ENCODE measurements around the gene TAF13.

Gene TAF13

DNA sequence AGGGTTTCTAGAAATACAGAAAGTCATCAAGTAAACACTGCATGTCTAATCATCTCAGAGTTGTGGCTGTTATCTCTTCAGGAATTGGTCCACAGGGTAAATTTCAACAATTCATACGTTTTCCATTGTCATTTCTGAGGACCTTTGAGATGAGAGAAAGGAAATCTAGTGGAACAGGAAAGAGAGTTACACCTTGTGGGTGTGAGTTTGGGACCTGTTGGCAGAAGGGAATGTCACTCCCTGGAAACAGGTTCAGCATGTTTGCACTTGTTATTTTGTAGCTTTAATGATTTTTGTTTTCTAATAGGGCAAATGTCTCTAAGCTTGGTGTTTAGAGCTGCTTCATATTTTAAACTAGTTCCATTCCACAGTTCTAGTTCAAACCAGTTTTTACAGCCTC lies 20.3 kb upstream of the TAF13 start:
- TF ChIP-seq POLR2AphosphoS5 (IDR thresholded peaks at IDR 0.05; ENCODE audit: borderline replicate concordance, low read depth, low read length) (no peak), FOXP2 (optimal IDR thresholded peaks at IDR 0.05; ENCODE audit: control extremely low read depth, extremely low read length, insufficient read depth) (no peak), EZH2 (IDR thresholded peaks at IDR 0.05) (no peak)
- no peak overlapping the region for H3K4me3 ChIP-seq
- DNase-seq (ENCODE audit: low read depth, low spot score) = no peak
- H3K9ac ChIP-seq (ENCODE audit: insufficient read length) = no peak overlapping the region
- no peaks in the 10 kb centered on the region for H3K9me3 ChIP-seq (ENCODE audit: low read depth, low read length)
- 0 out of 2 replicates have a peak overlapping the region, but pooled peaks have one; percentile 28 for H3K27ac ChIP-seq
- H3K36me3 ChIP-seq (ENCODE audit: insufficient read depth, low read length) = peaks cover 22% of the 10 kb centered on the region

DNA sequence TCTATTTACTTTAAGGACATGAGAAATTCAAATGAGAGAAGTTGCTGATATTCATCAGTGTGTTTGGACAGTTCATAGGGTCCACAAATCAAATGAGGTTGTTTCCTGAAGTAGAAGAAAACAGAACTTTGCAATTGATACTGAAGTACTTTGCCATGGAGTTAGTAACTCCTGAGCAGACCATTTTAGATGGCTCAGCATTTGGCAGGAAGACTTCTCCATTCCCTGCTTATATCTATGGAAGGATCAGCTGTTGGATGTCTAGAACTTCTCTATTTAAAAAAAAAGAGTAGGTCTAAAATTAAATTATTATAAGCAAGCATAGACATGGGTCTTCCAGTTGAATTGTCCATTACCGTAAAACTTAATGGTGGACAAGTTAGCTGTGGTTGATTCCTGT lies 19.8 kb upstream of the TAF13 start:
- no peak for DNase-seq (ENCODE audit: low read depth, low spot score)
- Histone ChIP-seq H3K4me3 (no peak overlapping the region), H3K36me3 (ENCODE audit: insufficient read depth, low read length) (peaks cover 22% of the 10 kb centered on the region), H3K9ac (ENCODE audit: insufficient read length) (no peak overlapping the region), H3K9me3 (ENCODE audit: low read depth, low read length) (no peaks in the 10 kb centered on the region), H3K27ac (0 out of 2 replicates have a peak overlapping the region, but pooled peaks have one; percentile 28)
- TF ChIP-seq POLR2AphosphoS5 (IDR thresholded peaks at IDR 0.05; ENCODE audit: borderline replicate concordance, low read depth, low read length) = no peak

DNA sequence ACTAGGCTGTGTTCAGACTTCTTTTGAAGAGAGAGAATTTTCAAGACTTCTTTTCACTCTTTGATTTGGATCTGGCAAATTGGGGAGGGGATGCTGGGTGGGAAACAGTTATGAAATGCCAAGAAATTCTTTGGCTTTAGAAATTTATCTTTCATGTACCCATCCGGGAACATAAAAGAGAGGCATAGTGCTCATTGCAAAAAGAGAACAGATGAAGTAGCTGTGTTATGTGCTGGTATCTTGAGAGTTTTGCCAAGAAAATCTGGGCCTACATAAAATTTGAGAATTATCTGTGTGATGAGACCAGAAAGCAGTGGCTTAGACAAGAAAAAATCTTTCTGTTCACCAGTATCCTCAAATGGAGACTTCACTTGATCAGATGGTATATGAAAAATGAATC lies 19.1 kb upstream of the TAF13 start:
- Histone ChIP-seq H3K9ac (ENCODE audit: insufficient read length) (peak overlapping the region; percentile 33), H3K9me3 (ENCODE audit: low read depth, low read length) (no peaks in the 10 kb centered on the region), H3K4me3 (no peak overlapping the region), H3K36me3 (ENCODE audit: insufficient read depth, low read length) (peaks cover 22% of the 10 kb centered on the region), H3K27ac (no peak overlapping the region)
- TF ChIP-seq FOXP2 (optimal IDR thresholded peaks at IDR 0.05; ENCODE audit: control extremely low read depth, extremely low read length, insufficient read depth) (no peak), EZH2 (IDR thresholded peaks at IDR 0.05) (no peak), POLR2AphosphoS5 (IDR thresholded peaks at IDR 0.05; ENCODE audit: borderline replicate concordance, low read depth, low read length) (no peak)
- DNase-seq (ENCODE audit: low read depth, low spot score) = no peak

DNA sequence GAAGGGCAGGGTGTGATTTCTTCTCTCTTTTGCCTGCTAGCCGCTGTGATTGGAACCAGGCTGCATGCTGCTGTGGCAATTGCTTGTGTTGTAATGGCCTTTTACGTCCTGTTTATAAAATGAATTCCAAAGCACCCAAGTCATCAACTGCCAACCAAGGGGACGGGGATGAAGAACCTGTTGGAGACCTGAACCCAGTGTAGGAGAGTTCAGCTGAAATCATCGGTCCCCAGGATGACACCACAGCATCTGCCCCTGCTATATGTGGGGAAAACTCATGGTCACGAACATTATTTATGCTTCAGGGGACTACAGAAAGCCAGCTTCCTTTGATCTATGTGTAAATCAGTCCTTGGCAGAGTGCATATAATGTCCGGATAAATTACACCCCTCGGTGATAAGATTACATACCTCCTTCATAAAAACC lies 18.6 kb upstream of the TAF13 start:
- no peaks in the 10 kb centered on the region for H3K9me3 ChIP-seq (ENCODE audit: low read depth, low read length)
- no peak overlapping the region for H3K4me3 ChIP-seq
- DNase-seq (ENCODE audit: low read depth, low spot score) = no peak
- TF ChIP-seq EZH2 (IDR thresholded peaks at IDR 0.05) = no peak
- TF ChIP-seq FOXP2 (optimal IDR thresholded peaks at IDR 0.05; ENCODE audit: control extremely low read depth, extremely low read length, insufficient read depth) = no peak
- no peak for TF ChIP-seq POLR2AphosphoS5 (IDR thresholded peaks at IDR 0.05; ENCODE audit: borderline replicate concordance, low read depth, low read length)
- H3K36me3 ChIP-seq (ENCODE audit: insufficient read depth, low read length) = peaks cover 22% of the 10 kb centered on the region
- no peak overlapping the region for H3K27ac ChIP-seq
- H3K9ac ChIP-seq (ENCODE audit: insufficient read length) = peak overlapping the region; percentile 33

DNA sequence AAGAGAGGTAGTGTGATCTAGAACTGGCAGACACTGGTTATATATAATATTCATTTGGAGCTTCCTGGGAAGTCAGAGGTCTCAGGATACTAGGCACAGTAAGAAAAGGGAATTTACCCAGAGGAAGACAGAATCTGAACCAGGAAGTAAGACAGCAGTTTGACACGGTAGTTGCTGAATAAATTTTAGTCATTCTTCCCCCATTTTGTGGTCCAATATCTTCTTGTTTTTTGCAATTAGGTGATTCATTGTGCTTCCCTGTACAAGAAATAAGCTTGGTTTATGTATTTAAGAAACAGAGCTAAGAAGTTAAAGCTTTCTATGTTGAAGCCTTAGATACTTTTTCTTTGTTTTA lies 16.0 kb upstream of the TAF13 start:
- TF ChIP-seq FOXP2 (optimal IDR thresholded peaks at IDR 0.05; ENCODE audit: control extremely low read depth, extremely low read length, insufficient read depth) = no peak
- no peak for TF ChIP-seq EZH2 (IDR thresholded peaks at IDR 0.05)
- TF ChIP-seq POLR2AphosphoS5 (IDR thresholded peaks at IDR 0.05; ENCODE audit: borderline replicate concordance, low read depth, low read length) = no peak
- Histone ChIP-seq H3K36me3 (ENCODE audit: insufficient read depth, low read length) (peaks cover 22% of the 10 kb centered on the region), H3K27ac (no peak overlapping the region), H3K9me3 (ENCODE audit: low read depth, low read length) (no peaks in the 10 kb centered on the region), H3K9ac (ENCODE audit: insufficient read length) (peak overlapping the region; percentile 93), H3K4me3 (peak overlapping the region; percentile 98)
- no peak for DNase-seq (ENCODE audit: low read depth, low spot score)

DNA sequence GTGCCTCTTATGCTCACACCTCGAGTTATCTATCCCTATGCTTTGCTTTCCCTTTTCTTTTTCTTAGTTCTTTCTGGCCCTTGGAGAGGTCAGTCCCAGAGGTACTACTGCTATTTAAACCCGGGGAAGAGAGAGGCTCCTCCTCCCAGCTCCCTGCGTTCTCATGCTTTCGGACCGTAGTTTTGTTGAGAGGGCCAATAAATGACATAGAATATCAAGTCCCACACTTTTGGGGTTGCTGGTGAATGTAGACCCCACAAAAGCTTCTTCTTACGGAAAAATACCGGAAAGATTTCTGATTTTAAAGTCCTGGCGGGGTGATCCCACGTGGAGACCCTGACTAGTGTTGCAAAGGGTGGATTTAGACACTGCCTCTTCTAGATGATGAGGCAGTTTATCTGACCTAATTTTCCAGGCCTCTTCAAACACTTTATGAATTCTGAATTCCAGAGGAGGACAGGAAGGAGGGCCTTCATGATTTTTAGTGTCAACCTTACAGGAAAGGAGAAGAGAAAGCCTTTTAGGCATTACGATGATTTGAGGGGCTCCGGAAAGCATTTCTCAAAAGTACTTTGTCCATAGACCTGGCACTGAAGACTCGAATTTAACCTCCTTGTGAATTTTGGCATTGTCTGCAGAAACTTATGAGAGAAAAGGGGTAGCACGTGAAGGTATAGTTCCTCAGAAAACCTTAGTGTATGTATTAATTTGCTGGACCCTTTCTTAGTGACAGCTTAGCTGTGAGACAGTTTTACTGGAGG lies 15.5 kb upstream of the TAF13 start:
- Histone ChIP-seq H3K36me3 (ENCODE audit: insufficient read depth, low read length) (peaks cover 22% of the 10 kb centered on the region), H3K27ac (peak overlapping the region; percentile 70), H3K9me3 (ENCODE audit: low read depth, low read length) (no peaks in the 10 kb centered on the region), H3K9ac (ENCODE audit: insufficient read length) (peak overlapping the region; percentile 93), H3K4me3 (peak overlapping the region; percentile 98)
- no peak for DNase-seq (ENCODE audit: low read depth, low spot score)
- TF ChIP-seq POLR2AphosphoS5 (IDR thresholded peaks at IDR 0.05; ENCODE audit: borderline replicate concordance, low read depth, low read length) (no peak), EZH2 (IDR thresholded peaks at IDR 0.05) (no peak), FOXP2 (optimal IDR thresholded peaks at IDR 0.05; ENCODE audit: control extremely low read depth, extremely low read length, insufficient read depth) (no peak)

DNA sequence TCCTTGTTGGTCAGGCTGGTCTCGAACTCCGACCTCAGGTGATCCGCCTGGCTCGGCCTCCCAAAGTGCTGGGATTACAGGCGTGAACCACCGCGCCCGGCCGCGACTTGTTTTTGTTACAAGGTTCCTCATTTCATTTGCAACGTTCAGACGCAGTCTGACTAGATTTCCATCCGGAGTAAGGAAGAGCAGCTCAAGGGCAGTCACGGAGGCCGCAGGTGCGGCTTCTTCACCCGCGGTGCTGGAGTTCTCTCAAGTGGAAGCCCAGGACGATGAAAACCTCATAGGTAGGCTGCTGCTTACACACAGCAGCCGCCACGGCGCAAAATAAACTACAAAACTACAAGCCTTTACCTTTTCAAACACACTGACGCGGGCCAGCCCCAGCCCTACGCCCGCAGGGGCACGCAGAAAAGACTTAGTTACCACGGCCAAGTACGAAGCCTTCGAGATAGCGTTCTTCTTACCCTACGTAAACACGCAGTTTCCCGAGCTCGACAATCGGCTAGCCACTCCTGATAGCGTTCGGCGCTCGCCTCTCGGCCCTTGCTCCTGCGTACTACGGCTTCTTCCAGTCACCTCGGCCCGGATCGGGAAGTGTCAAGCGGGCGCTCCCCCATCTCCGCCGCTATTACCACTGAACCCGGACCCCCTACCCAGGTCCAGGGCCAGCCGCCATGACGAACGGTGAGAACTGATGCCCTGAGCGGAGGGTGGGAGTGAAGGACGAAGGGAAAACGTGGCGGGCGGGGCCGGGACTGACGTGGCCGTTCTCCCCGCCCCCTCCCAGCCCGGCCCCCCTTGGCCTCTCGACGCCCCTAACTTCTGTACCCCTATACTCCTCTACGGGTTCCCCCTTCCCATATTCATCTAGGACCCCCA lies 14.6 kb upstream of the TAF13 start, which contains the start of gene TMEM167B:
Gene TMEM167B, plus strand, starts transcription at position 569 of the 882 bp plus-strand sequence. Its CDS starts 109 bp downstream, at position 678.
- Histone ChIP-seq H3K36me3 (ENCODE audit: insufficient read depth, low read length) (peaks cover 19% of the 10 kb centered on the region), H3K4me3 (peak within 1 kb of the TSS; percentile 98), H3K9ac (ENCODE audit: insufficient read length) (peak within 1 kb of the TSS; percentile 93), H3K27ac (peak within 1 kb of the TSS; percentile 70), H3K9me3 (ENCODE audit: low read depth, low read length) (no peaks in the 10 kb centered on the region)
- TF ChIP-seq FOXP2 (optimal IDR thresholded peaks at IDR 0.05; ENCODE audit: control extremely low read depth, extremely low read length, insufficient read depth) (peak; percentile 94), EZH2 (IDR thresholded peaks at IDR 0.05) (no peak), POLR2AphosphoS5 (IDR thresholded peaks at IDR 0.05; ENCODE audit: borderline replicate concordance, low read depth, low read length) (peak; percentile 77)
- DNase-seq (ENCODE audit: low read depth, low spot score) = peak; percentile 71
